ENCODE data around the gene LARP1.

LARP1 gene

DNA sequence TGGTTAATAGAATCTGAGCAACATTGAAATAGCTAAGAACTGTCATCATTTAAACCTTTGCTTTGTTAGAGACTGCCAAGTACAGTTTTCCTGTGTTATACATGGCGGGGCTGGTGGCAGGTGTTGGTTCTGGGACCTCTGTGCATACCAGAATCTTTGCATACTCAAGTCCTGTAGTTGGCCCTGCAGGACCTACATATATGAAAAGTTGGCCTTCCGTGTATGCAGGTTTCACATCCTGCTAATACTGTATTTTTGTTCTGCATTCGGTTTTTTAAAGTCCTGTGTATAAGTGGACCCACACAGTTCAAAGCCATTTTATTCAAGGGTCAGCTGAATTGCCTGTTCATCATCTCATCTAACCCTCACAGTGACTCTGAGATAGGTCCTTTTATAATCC, 36.4 kb downstream of the LARP1 start:
- Histone ChIP-seq H3K4me3 (ENCODE audit: low read length) (no peak overlapping the region), H3K27ac (ENCODE audit: low read length) (no peak overlapping the region), H3K27me3 (ENCODE audit: control insufficient read depth, insufficient read depth, low read length) (no peaks in the 10 kb centered on the region), H3K36me3 (ENCODE audit: control insufficient read depth, insufficient read depth, low read length) (peaks cover 27% of the 10 kb centered on the region), H3K4me1 (ENCODE audit: control insufficient read depth, insufficient read depth, low read length) (peaks cover 3% of the 10 kb centered on the region; the same call in 1 of the 2 replicates), H3K9me3 (ENCODE audit: control insufficient read depth, insufficient read depth, low read length) (no peaks in the 10 kb centered on the region)
- WGBS (ENCODE audit: insufficient coverage, insufficient read length), result no CpG with 5 or more reads among the region's 3 CpGs
- no peak for DNase-seq (ENCODE audit: low read depth, low spot score)

DNA sequence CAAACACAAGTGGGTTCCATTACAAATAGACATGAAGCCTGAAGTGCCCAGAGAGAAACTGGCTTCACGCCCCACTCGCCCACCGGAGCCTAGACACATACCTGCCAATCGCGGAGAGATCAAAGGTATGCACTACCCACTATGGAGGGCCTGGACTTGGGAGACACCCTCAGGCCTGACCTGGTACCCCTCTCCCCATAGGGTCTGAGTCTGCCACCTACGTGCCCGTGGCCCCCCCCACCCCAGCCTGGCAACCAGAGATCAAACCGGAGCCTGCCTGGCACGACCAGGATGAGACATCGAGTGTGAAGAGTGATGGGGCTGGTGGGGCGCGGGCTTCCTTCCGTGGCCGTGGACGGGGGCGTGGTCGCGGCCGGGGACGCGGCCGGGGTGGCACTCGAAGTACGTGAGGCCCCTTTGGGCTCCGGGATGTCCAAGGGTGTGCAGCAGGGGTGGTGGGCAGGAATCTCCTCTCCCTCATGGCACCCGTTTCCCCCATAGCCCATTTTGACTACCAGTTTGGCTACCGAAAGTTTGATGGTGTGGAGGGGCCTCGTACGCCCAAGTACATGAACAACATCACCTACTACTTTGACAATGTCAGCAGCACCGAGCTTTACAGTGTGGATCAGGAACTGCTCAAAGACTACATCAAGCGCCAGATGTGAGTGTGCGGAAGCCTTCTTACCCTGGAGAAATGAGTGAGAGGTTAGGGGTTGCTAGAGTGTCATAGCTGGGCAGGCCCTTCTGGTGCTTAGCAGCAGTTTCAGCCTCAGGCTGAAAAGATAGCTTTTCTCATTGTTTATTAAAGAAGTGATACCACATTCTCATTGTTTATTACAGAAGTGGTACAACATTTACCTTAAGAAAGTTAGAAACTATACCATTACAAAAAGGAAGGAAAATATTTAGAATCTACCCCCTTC, 38.7 kb downstream of the LARP1 start:
- H3K4me3 ChIP-seq (ENCODE audit: low read length), result no peak overlapping the region
- no peaks in the 10 kb centered on the region for H3K9me3 ChIP-seq (ENCODE audit: control insufficient read depth, insufficient read depth, low read length)
- DNase-seq (ENCODE audit: low read depth, low spot score), result no peak
- peaks cover 27% of the 10 kb centered on the region for H3K36me3 ChIP-seq (ENCODE audit: control insufficient read depth, insufficient read depth, low read length)
- no peaks in the 10 kb centered on the region for H3K27me3 ChIP-seq (ENCODE audit: control insufficient read depth, insufficient read depth, low read length)
- no peaks in the 10 kb centered on the region for H3K4me1 ChIP-seq (ENCODE audit: control insufficient read depth, insufficient read depth, low read length)
- no peak overlapping the region for H3K27ac ChIP-seq (ENCODE audit: low read length)
- WGBS (ENCODE audit: insufficient coverage, insufficient read length), result no CpG with 5 or more reads among the region's 32 CpGs

DNA sequence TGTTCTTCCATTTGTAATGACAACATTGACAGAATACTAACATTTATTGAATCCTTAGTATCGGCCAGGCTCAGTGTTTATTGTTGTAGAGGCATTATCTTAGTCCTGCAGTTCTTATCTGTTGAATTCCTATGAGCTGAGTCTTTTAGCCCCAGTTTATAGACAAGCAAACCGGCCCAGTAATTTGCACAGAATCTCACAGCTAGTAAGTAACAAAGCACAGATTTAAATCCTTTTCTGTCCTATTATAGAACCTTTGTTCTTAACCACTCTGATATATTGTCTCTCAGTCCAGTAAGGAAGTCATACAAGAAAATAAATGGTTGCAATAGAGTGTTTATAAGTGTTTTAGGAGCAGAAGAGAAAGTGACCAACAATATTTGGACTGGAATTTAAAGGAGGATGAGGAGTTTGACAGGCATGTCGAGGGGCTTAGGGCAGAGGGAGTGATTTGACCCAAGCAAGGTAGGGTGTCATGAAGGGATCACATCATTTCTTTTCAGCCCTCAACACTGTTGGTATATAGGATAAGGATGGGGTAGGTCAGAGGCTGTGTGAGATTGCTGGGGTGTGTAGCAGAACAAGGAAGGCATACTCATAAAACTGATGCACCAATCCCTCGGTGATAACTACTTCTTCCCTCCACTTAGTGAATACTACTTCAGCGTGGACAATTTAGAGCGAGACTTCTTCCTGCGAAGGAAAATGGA, 39.5 kb downstream of the LARP1 start:
- no peak for DNase-seq (ENCODE audit: low read depth, low spot score)
- no peak overlapping the region for H3K4me3 ChIP-seq (ENCODE audit: low read length)
- H3K9me3 ChIP-seq (ENCODE audit: control insufficient read depth, insufficient read depth, low read length), result no peaks in the 10 kb centered on the region
- no peak overlapping the region for H3K27ac ChIP-seq (ENCODE audit: low read length)
- no peaks in the 10 kb centered on the region for H3K27me3 ChIP-seq (ENCODE audit: control insufficient read depth, insufficient read depth, low read length)
- peaks cover 30% of the 10 kb centered on the region for H3K36me3 ChIP-seq (ENCODE audit: control insufficient read depth, insufficient read depth, low read length)
- WGBS (ENCODE audit: insufficient coverage, insufficient read length), result no CpG with 5 or more reads among the region's 7 CpGs
- H3K4me1 ChIP-seq (ENCODE audit: control insufficient read depth, insufficient read depth, low read length), result no peaks in the 10 kb centered on the region

DNA sequence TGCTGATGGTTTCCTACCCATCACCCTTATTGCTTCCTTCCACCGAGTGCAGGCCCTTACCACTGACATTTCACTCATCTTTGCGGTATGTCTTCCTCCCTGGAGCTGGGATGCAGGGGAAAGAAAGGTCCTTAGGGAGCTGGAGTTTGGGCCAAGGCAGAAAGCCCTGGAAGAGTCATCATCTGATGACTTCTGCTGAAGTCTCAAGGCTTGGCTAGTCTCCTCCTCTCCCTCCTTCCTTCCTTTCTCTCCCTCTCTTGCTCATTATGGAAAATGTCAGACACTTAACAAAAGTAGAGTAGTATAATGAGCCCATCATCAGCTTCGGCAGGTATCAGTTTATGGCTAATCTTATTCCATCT, 40.0 kb downstream of the LARP1 start:
- DNase-seq (ENCODE audit: low read depth, low spot score), result no peak
- no peaks in the 10 kb centered on the region for H3K4me1 ChIP-seq (ENCODE audit: control insufficient read depth, insufficient read depth, low read length)

DNA sequence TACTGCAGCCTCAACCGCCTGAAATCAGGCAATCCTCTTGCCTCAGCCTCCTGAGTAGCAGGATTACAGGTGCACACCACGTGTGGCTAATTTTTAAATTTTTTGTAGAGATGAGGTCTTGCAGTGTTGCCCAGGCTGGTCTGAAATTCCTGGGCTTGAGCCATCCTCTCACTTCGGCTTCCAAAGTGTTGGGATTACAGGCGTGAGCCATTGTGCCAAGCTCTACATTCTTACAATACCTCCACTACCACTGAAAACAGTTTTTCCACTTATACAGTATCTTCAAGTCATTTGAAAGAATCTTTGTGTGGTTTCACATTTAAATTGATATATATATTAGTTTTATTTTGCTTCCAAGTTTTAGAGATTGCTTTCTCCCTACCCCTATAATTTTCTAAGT, 42.6 kb downstream of the LARP1 start:
- Histone ChIP-seq H3K4me3 (ENCODE audit: low read length) (no peak overlapping the region), H3K4me1 (ENCODE audit: control insufficient read depth, insufficient read depth, low read length) (no peaks in the 10 kb centered on the region), H3K27me3 (ENCODE audit: control insufficient read depth, insufficient read depth, low read length) (no peaks in the 10 kb centered on the region), H3K27ac (ENCODE audit: low read length) (no peak overlapping the region), H3K36me3 (ENCODE audit: control insufficient read depth, insufficient read depth, low read length) (peaks cover 47% of the 10 kb centered on the region), H3K9me3 (ENCODE audit: control insufficient read depth, insufficient read depth, low read length) (no peaks in the 10 kb centered on the region)
- no CpG with 5 or more reads among the region's 4 CpGs for WGBS (ENCODE audit: insufficient coverage, insufficient read length)
- DNase-seq (ENCODE audit: low read depth, low spot score), result no peak

More for the DNA sequence above, 40.0 kb downstream of the LARP1 start:
- peaks cover 32% of the 10 kb centered on the region for H3K36me3 ChIP-seq (ENCODE audit: control insufficient read depth, insufficient read depth, low read length)
- no peak overlapping the region for H3K27ac ChIP-seq (ENCODE audit: low read length)
- WGBS (ENCODE audit: insufficient coverage, insufficient read length), result no CpG with 5 or more reads among the region's 3 CpGs
- H3K27me3 ChIP-seq (ENCODE audit: control insufficient read depth, insufficient read depth, low read length), result no peaks in the 10 kb centered on the region
- no peak overlapping the region for H3K4me3 ChIP-seq (ENCODE audit: low read length)
- no peaks in the 10 kb centered on the region for H3K9me3 ChIP-seq (ENCODE audit: control insufficient read depth, insufficient read depth, low read length)

DNA sequence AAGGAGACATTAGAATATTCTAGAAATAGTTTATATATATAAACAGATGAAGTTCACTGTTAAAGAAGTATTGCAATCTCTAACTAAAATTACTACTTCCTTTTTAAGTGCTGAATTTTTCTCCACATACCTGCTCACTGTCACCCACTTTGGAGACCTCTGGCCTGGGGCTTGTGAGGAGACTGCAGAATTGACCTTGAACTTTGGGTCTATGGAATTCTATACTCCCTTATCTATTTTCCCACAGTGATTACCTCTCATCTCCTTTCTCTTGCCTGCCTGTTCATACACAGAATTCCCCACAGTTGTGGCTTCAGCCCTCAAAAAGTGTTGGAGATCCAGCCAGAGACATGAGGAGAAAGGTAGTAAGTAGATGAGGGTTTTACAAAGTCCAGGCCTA, 45.4 kb downstream of the LARP1 start:
- no peak overlapping the region for H3K27ac ChIP-seq (ENCODE audit: low read length)

DNA sequence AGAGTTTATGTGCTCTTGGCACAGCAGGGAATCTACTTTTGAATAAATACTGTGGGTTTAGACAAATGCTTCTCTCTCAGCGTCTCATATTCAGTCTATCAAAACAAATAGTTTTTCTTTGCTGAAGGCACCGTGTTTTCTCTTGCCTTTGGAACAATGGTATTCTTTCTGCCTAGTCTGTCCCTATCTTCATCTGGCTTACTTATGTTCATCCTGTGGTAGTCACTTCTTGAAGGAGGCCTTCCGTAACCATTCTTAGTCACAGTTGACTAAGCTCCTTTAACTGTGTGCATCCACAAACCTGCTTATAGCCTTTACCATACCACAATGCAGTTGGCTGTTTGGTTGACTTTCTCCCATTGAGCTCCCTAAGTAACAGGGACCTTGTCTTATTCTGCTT, 45.9 kb downstream of the LARP1 start:
- no peak overlapping the region for H3K27ac ChIP-seq (ENCODE audit: low read length)
- peaks cover 57% of the 10 kb centered on the region for H3K36me3 ChIP-seq (ENCODE audit: control insufficient read depth, insufficient read depth, low read length)
- WGBS (ENCODE audit: insufficient coverage, insufficient read length), result no CpG with 5 or more reads among the region's 3 CpGs

More for the DNA sequence above, 45.4 kb downstream of the LARP1 start:
- H3K9me3 ChIP-seq (ENCODE audit: control insufficient read depth, insufficient read depth, low read length), result no peaks in the 10 kb centered on the region
- no peak overlapping the region for H3K4me3 ChIP-seq (ENCODE audit: low read length)
- no peaks in the 10 kb centered on the region for H3K27me3 ChIP-seq (ENCODE audit: control insufficient read depth, insufficient read depth, low read length)
- peaks cover 52% of the 10 kb centered on the region for H3K36me3 ChIP-seq (ENCODE audit: control insufficient read depth, insufficient read depth, low read length)
- H3K4me1 ChIP-seq (ENCODE audit: control insufficient read depth, insufficient read depth, low read length), result no peaks in the 10 kb centered on the region
- DNase-seq (ENCODE audit: low read depth, low spot score), result no peak

DNA sequence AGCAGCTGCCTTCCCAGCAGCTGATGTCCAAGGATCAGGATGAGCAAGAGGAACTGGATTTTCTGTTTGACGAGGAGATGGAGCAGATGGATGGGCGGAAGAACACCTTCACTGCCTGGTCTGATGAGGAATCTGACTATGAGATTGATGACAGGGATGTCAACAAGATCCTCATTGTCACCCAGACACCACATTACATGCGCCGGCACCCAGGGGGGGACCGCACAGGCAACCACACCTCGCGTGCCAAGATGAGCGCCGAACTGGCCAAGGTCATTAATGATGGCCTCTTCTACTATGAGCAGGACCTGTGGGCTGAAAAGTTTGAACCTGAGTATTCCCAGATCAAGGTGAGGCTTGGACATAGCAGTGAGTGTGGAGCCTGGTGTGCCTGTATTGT, 46.9 kb downstream of the LARP1 start:
- WGBS (ENCODE audit: insufficient coverage, insufficient read length), result no CpG with 5 or more reads among the region's 9 CpGs
- peaks cover 59% of the 10 kb centered on the region for H3K36me3 ChIP-seq (ENCODE audit: control insufficient read depth, insufficient read depth, low read length)
- no peak overlapping the region for H3K27ac ChIP-seq (ENCODE audit: low read length)

More for the DNA sequence above, 45.9 kb downstream of the LARP1 start:
- H3K9me3 ChIP-seq (ENCODE audit: control insufficient read depth, insufficient read depth, low read length), result no peaks in the 10 kb centered on the region
- DNase-seq (ENCODE audit: low read depth, low spot score), result no peak
- no peaks in the 10 kb centered on the region for H3K4me1 ChIP-seq (ENCODE audit: control insufficient read depth, insufficient read depth, low read length)
- H3K27me3 ChIP-seq (ENCODE audit: control insufficient read depth, insufficient read depth, low read length), result no peaks in the 10 kb centered on the region
- no peak overlapping the region for H3K4me3 ChIP-seq (ENCODE audit: low read length)

DNA sequence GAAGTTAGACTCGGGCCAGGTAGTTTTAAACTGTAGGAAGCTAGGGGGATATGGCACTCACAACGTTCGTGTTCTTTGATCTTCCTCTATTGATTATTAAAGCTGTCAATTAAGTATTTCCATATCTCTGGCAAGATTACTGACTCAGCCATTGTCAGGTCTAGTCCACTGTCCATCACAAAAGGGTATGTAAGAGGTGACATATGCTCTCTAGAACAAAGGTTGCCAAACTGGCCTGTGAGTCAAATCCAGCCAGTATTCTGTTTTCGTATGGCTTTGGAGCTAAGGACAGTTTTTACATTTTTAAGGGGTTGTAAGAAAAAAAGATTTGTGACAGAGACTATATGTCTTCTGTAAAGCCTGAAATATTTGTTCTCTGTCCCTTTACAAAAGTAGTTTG, 51.0 kb downstream of the LARP1 start:
- Histone ChIP-seq H3K27ac (ENCODE audit: low read length) (no peak overlapping the region), H3K27me3 (ENCODE audit: control insufficient read depth, insufficient read depth, low read length) (no peaks in the 10 kb centered on the region), H3K9me3 (ENCODE audit: control insufficient read depth, insufficient read depth, low read length) (no peaks in the 10 kb centered on the region), H3K4me3 (ENCODE audit: low read length) (no peak overlapping the region), H3K36me3 (ENCODE audit: control insufficient read depth, insufficient read depth, low read length) (peaks cover 54% of the 10 kb centered on the region), H3K4me1 (ENCODE audit: control insufficient read depth, insufficient read depth, low read length) (no peaks in the 10 kb centered on the region)
- no peak for DNase-seq (ENCODE audit: low read depth, low spot score)
- WGBS (ENCODE audit: insufficient coverage, insufficient read length), result no CpG with 5 or more reads among the region's 4 CpGs

More for the DNA sequence above, 46.9 kb downstream of the LARP1 start:
- Histone ChIP-seq H3K27me3 (ENCODE audit: control insufficient read depth, insufficient read depth, low read length) (no peaks in the 10 kb centered on the region), H3K9me3 (ENCODE audit: control insufficient read depth, insufficient read depth, low read length) (no peaks in the 10 kb centered on the region), H3K4me3 (ENCODE audit: low read length) (no peak overlapping the region), H3K4me1 (ENCODE audit: control insufficient read depth, insufficient read depth, low read length) (no peaks in the 10 kb centered on the region)
- DNase-seq (ENCODE audit: low read depth, low spot score), result no peak

DNA sequence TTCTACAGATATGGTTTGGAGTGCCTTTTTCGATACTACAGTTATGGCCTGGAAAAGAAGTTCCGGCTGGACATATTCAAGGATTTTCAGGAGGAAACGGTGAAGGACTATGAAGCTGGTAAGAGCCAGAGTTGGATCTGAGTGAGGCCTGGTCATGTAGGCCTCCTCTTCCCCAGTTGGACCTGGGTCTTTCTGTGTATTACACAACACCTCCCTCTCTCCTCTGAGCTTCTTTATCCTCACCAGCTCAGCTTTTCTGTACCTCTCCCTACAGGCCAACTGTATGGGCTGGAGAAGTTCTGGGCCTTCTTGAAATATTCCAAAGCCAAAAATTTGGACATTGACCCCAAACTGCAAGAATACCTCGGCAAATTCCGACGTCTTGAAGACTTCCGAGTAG, 56.1 kb downstream of the LARP1 start:
- no peaks in the 10 kb centered on the region for H3K27me3 ChIP-seq (ENCODE audit: control insufficient read depth, insufficient read depth, low read length)
- no peak overlapping the region for H3K4me3 ChIP-seq (ENCODE audit: low read length)
- no peaks in the 10 kb centered on the region for H3K4me1 ChIP-seq (ENCODE audit: control insufficient read depth, insufficient read depth, low read length)
- H3K27ac ChIP-seq (ENCODE audit: low read length), result no peak overlapping the region
- H3K9me3 ChIP-seq (ENCODE audit: control insufficient read depth, insufficient read depth, low read length), result no peaks in the 10 kb centered on the region
- no peak for DNase-seq (ENCODE audit: low read depth, low spot score)
- peaks cover 44% of the 10 kb centered on the region for H3K36me3 ChIP-seq (ENCODE audit: control insufficient read depth, insufficient read depth, low read length)
- no CpG with 5 or more reads among the region's 7 CpGs for WGBS (ENCODE audit: insufficient coverage, insufficient read length)

Data from iPS DF 6.9 (cell line).